ENCODE measurements around the gene ESR2.

Gene ESR2

DNA sequence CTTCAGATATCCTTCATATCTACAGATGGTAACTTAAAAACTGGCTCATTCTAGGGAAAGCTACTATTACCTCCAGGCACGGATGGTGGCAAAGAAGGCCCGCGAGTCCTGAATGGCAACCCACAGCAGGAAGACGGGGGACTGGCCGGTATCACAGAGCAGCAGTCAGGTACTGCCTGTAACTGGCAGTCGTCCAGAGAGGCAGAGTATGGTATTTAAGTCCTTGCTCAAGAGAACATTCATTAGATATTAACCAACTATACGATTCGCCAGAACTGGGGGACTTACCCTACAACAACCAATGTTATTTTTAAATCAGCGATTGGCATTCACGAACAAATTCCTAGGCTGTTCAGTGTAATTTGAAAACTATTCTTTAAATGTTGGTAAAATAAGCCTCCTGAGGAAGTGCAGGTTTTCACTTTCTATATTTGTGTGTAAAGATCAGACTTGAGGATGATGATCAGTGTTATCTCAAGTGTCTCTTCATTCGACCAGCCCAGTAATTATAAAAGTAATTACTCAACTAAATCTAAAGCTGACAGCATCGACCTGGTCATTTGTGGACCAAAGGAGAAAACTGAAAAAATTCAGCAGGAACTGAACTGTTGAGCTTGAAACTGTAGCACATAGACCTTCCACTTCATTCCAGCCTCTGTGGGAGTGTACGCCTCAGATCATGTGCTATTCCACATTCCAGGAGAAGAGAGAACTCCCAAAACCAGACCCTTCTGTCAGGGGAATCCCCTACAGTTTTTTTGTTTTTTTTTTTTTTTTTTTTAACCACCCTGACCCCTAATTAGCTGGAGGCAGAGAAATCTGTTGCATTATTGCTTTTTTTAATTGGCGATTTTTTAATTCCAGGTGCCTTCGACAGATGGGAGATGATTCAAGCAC is 75.6 kb downstream of the ESR2 start:
- Histone ChIP-seq H3K27me3 (ENCODE audit: insufficient read depth, low read length, poor library complexity) (no peaks in the 10 kb centered on the region), H3K4ac (ENCODE audit: low read depth, low read length) (no peak overlapping the region), H4K5ac (ENCODE audit: low read length) (no peak overlapping the region), H2AK5ac (ENCODE audit: low read length) (no peak overlapping the region), H3K36me3 (ENCODE audit: control insufficient read depth, insufficient read depth, low read length) (peaks cover 2% of the 10 kb centered on the region), H2BK120ac (ENCODE audit: low read depth, low read length) (no peak overlapping the region), H3K4me1 (ENCODE audit: control insufficient read depth, low read depth, low read length) (no peaks in the 10 kb centered on the region), H3K79me2 (ENCODE audit: control insufficient read depth, insufficient read depth, low read length) (no peaks in the 10 kb centered on the region), H3K4me2 (ENCODE audit: low read length) (no peak overlapping the region), H2BK5ac (ENCODE audit: low read length) (no peak overlapping the region), H3K79me1 (ENCODE audit: low read length) (no peaks in the 10 kb centered on the region), H3K56ac (ENCODE audit: low read length) (no peak overlapping the region), H3K9ac (ENCODE audit: low read length) (no peak overlapping the region), H3K27ac (ENCODE audit: low read depth, low read length) (no peak overlapping the region), H3K18ac (ENCODE audit: low read length) (no peak overlapping the region), H4K8ac (ENCODE audit: low read depth, low read length) (no peak overlapping the region), H3K4me3 (ENCODE audit: low read length) (no peak overlapping the region), H3K23ac (ENCODE audit: low read length) (no peak overlapping the region), H2BK15ac (replicated peaks; ENCODE audit: low read depth) (no peak overlapping the region)
- WGBS (ENCODE audit: extremely low coverage, insufficient coverage, low lambda C conversion rate) = no CpG with 5 or more reads among the region's 15 CpGs
- DNase-seq = no peak

DNA sequence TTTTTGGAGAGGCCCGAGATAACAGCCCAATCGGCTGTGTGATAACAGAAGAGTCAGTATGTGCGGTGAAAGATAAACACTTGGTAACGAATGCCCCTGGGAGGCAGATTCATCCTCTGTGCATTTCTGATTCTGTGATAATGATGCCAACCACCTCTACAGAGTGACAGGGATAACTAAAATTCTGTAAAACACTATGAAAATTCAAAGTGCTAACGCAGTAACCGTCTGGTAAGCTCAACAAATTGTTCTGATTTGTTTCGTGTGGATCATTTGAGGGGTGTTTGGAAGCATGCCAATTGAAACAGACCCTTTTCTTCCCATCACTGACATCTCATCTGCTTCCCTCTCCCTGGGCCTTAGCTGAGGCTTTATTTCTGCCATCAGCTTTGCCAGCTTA is 76.3 kb downstream of the ESR2 start:
- H3K4me2 ChIP-seq (ENCODE audit: low read length) = no peak overlapping the region
- no peaks in the 10 kb centered on the region for H3K27me3 ChIP-seq (ENCODE audit: insufficient read depth, low read length, poor library complexity)
- DNase-seq = no peak
- no peak overlapping the region for H3K56ac ChIP-seq (ENCODE audit: low read length)
- no peak overlapping the region for H4K8ac ChIP-seq (ENCODE audit: low read depth, low read length)
- WGBS (ENCODE audit: extremely low coverage, insufficient coverage, low lambda C conversion rate) = no CpG with 5 or more reads among the region's 7 CpGs
- H2BK120ac ChIP-seq (ENCODE audit: low read depth, low read length) = no peak overlapping the region
- no peak overlapping the region for H4K5ac ChIP-seq (ENCODE audit: low read length)
- H3K79me1 ChIP-seq (ENCODE audit: low read length) = no peaks in the 10 kb centered on the region
- no peak overlapping the region for H3K4me3 ChIP-seq (ENCODE audit: low read length)
- H3K4me1 ChIP-seq (ENCODE audit: control insufficient read depth, low read depth, low read length) = no peaks in the 10 kb centered on the region
- H2BK15ac ChIP-seq (replicated peaks; ENCODE audit: low read depth) = no peak overlapping the region
- H3K23ac ChIP-seq (ENCODE audit: low read length) = no peak overlapping the region
- no peak overlapping the region for H3K27ac ChIP-seq (ENCODE audit: low read depth, low read length)
- H3K79me2 ChIP-seq (ENCODE audit: control insufficient read depth, insufficient read depth, low read length) = no peaks in the 10 kb centered on the region
- no peak overlapping the region for H3K4ac ChIP-seq (ENCODE audit: low read depth, low read length)
- H3K18ac ChIP-seq (ENCODE audit: low read length) = no peak overlapping the region
- no peak overlapping the region for H3K9ac ChIP-seq (ENCODE audit: low read length)
- H3K36me3 ChIP-seq (ENCODE audit: control insufficient read depth, insufficient read depth, low read length) = peaks cover 2% of the 10 kb centered on the region
- H2AK5ac ChIP-seq (ENCODE audit: low read length) = no peak overlapping the region
- H2BK5ac ChIP-seq (ENCODE audit: low read length) = no peak overlapping the region

DNA sequence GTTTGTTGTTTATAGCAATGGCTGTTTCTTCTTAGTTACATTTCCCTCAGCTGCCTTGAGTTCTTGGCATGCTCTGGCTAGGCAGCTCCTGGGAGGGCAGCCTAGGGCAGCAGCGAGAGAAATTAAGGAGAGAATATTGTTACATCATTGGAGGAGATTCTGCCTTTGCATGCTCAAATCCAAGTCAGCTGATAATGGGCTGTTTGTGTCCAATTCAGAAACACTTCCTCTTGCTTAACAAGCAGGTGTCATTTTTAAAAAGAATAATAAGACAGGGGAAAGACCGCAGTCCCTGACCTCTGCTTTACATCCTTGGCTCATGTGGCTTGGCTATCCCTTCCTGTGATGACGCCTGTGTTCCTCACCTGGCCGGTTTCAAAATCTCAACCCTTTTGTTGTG is 76.9 kb downstream of the ESR2 start:
- no peak for DNase-seq
- Histone ChIP-seq H2BK15ac (replicated peaks; ENCODE audit: low read depth) (no peak overlapping the region), H3K79me1 (ENCODE audit: low read length) (no peaks in the 10 kb centered on the region), H3K9ac (ENCODE audit: low read length) (no peak overlapping the region), H3K4me1 (ENCODE audit: control insufficient read depth, low read depth, low read length) (no peaks in the 10 kb centered on the region), H3K56ac (ENCODE audit: low read length) (no peak overlapping the region), H3K23ac (ENCODE audit: low read length) (no peak overlapping the region), H2AK5ac (ENCODE audit: low read length) (no peak overlapping the region), H4K5ac (ENCODE audit: low read length) (no peak overlapping the region), H3K36me3 (ENCODE audit: control insufficient read depth, insufficient read depth, low read length) (peaks cover 2% of the 10 kb centered on the region), H3K4ac (ENCODE audit: low read depth, low read length) (no peak overlapping the region), H3K18ac (ENCODE audit: low read length) (no peak overlapping the region), H3K27ac (ENCODE audit: low read depth, low read length) (no peak overlapping the region), H3K4me2 (ENCODE audit: low read length) (no peak overlapping the region), H2BK5ac (ENCODE audit: low read length) (no peak overlapping the region), H3K4me3 (ENCODE audit: low read length) (no peak overlapping the region), H3K79me2 (ENCODE audit: control insufficient read depth, insufficient read depth, low read length) (no peaks in the 10 kb centered on the region), H3K27me3 (ENCODE audit: insufficient read depth, low read length, poor library complexity) (no peaks in the 10 kb centered on the region), H4K8ac (ENCODE audit: low read depth, low read length) (no peak overlapping the region), H2BK120ac (ENCODE audit: low read depth, low read length) (no peak overlapping the region)
- WGBS (ENCODE audit: extremely low coverage, insufficient coverage, low lambda C conversion rate) = no CpG with 5 or more reads among the region's 4 CpGs

DNA sequence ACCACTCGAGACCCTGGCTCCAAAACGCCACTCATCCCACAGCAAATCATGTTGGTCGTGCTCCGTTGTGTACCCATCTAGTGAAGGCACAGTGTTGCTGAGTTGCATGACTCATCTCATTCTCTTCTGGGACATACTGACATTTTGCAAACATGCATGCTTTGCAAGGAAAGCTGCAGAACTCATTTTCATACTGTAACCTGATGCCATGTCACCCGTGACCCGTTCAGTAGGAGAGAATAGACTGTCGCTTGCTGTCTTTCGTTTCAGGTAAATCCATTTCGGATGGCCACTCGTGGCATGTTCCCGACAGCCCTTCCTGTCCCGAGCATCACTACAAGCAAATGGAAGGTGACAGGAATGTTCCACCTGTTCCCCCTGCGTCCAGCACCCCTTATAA is 78.2 kb downstream of the ESR2 start:
- DNase-seq = no peak
- no peaks in the 10 kb centered on the region for H3K27me3 ChIP-seq (ENCODE audit: insufficient read depth, low read length, poor library complexity)
- H2BK5ac ChIP-seq (ENCODE audit: low read length) = no peak overlapping the region
- no peak overlapping the region for H3K56ac ChIP-seq (ENCODE audit: low read length)
- no peaks in the 10 kb centered on the region for H3K79me2 ChIP-seq (ENCODE audit: control insufficient read depth, insufficient read depth, low read length)
- H3K27ac ChIP-seq (ENCODE audit: low read depth, low read length) = no peak overlapping the region
- H3K23ac ChIP-seq (ENCODE audit: low read length) = no peak overlapping the region
- no peaks in the 10 kb centered on the region for H3K4me1 ChIP-seq (ENCODE audit: control insufficient read depth, low read depth, low read length)
- H3K36me3 ChIP-seq (ENCODE audit: control insufficient read depth, insufficient read depth, low read length) = peaks cover 2% of the 10 kb centered on the region
- no peak overlapping the region for H3K9ac ChIP-seq (ENCODE audit: low read length)
- no peak overlapping the region for H3K4me3 ChIP-seq (ENCODE audit: low read length)
- no peak overlapping the region for H2AK5ac ChIP-seq (ENCODE audit: low read length)
- H4K8ac ChIP-seq (ENCODE audit: low read depth, low read length) = no peak overlapping the region
- H2BK120ac ChIP-seq (ENCODE audit: low read depth, low read length) = no peak overlapping the region
- no peak overlapping the region for H3K4me2 ChIP-seq (ENCODE audit: low read length)
- no peak overlapping the region for H2BK15ac ChIP-seq (replicated peaks; ENCODE audit: low read depth)
- no peak overlapping the region for H3K18ac ChIP-seq (ENCODE audit: low read length)
- WGBS (ENCODE audit: extremely low coverage, insufficient coverage, low lambda C conversion rate) = no CpG with 5 or more reads among the region's 13 CpGs
- no peak overlapping the region for H3K4ac ChIP-seq (ENCODE audit: low read depth, low read length)
- H3K79me1 ChIP-seq (ENCODE audit: low read length) = no peaks in the 10 kb centered on the region
- no peak overlapping the region for H4K5ac ChIP-seq (ENCODE audit: low read length)

DNA sequence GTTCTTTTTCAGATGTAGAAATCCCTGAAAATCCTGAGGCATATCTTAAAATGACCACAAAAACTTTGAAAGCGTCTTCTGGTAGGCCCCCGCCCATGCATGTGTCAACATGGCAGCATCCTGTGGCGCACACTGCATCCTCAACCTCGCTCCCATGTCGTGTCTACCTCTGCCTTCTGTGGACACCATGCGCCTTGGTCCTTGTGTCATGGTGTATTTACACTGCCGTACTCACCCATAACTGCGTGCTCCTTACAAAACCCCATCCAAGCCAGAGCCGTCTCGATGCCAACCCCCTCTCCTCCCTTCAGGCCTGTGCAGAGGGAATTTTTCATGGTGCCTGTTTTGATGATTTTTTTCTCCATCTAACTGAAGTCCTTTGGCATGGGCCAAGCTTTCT is 78.9 kb downstream of the ESR2 start:
- Histone ChIP-seq H2BK120ac (ENCODE audit: low read depth, low read length) (no peak overlapping the region), H3K79me2 (ENCODE audit: control insufficient read depth, insufficient read depth, low read length) (no peaks in the 10 kb centered on the region), H3K56ac (ENCODE audit: low read length) (no peak overlapping the region), H3K4me3 (ENCODE audit: low read length) (no peak overlapping the region), H3K4me2 (ENCODE audit: low read length) (no peak overlapping the region), H3K4me1 (ENCODE audit: control insufficient read depth, low read depth, low read length) (no peaks in the 10 kb centered on the region), H2BK15ac (replicated peaks; ENCODE audit: low read depth) (no peak overlapping the region), H3K18ac (ENCODE audit: low read length) (no peak overlapping the region), H3K9ac (ENCODE audit: low read length) (no peak overlapping the region), H2BK5ac (ENCODE audit: low read length) (no peak overlapping the region), H4K5ac (ENCODE audit: low read length) (no peak overlapping the region), H3K79me1 (ENCODE audit: low read length) (no peaks in the 10 kb centered on the region), H3K27me3 (ENCODE audit: insufficient read depth, low read length, poor library complexity) (no peaks in the 10 kb centered on the region), H2AK5ac (ENCODE audit: low read length) (no peak overlapping the region), H3K27ac (ENCODE audit: low read depth, low read length) (no peak overlapping the region), H3K4ac (ENCODE audit: low read depth, low read length) (no peak overlapping the region), H3K23ac (ENCODE audit: low read length) (no peak overlapping the region), H4K8ac (ENCODE audit: low read depth, low read length) (no peak overlapping the region), H3K36me3 (ENCODE audit: control insufficient read depth, insufficient read depth, low read length) (peaks cover 2% of the 10 kb centered on the region)
- DNase-seq = no peak
- no CpG with 5 or more reads among the region's 10 CpGs for WGBS (ENCODE audit: extremely low coverage, insufficient coverage, low lambda C conversion rate)

Measured in mesendoderm (in vitro differentiated cells).